NCI-H526 treated with DMSO at 0.1 percent for 48 hours (cell line): Measurements from ENCODE around the gene NAGS.
"Not testable (repeated sequence)": the region's sequence is repeated elsewhere in the genome, so short reads cannot be mapped to it uniquely, and the experiment has no call there.

Experiments
- DNase-seq: peaks from one replicate; lab custom pipeline; 2025; lab: John Stamatoyannopoulos, UW

Gene NAGS

GRCh38 chr17:43984521-43984920 lies 19.9 kb upstream of the NAGS start:
- DNase-seq = no peak

GRCh38 chr17:43986225-43986981 lies 18.0 kb upstream of the NAGS start:
- DNase-seq = no peak

- no peak for DNase-seq
Measured at GRCh38 chr17:43987131-43988021, 17.0 kb upstream of the NAGS start.

- DNase-seq = no peak
Measured at GRCh38 chr17:43988301-43988700, 16.1 kb upstream of the NAGS start.

- no peak for DNase-seq
Measured at GRCh38 chr17:43992641-43993040, 11.8 kb upstream of the NAGS start.

- peak; percentile 32 for DNase-seq
Measured at GRCh38 chr17:43994272-43995149, 9.9 kb upstream of the NAGS start.

GRCh38 chr17:43995150-43995471 lies 9.3 kb upstream of the NAGS start:
- no peak for DNase-seq

- DNase-seq = not testable (repeated sequence)
Measured at GRCh38 chr17:43997180-43997579, 7.2 kb upstream of the NAGS start.

GRCh38 chr17:43998552-43998951 lies 5.9 kb upstream of the NAGS start:
- DNase-seq = no peak

- DNase-seq = no peak
Measured at GRCh38 chr17:43999024-43999423, 5.4 kb upstream of the NAGS start.

GRCh38 chr17:44000141-44000860 lies 4.1 kb upstream of the NAGS start:
- no peak for DNase-seq

- no peak for DNase-seq
Measured at GRCh38 chr17:44000871-44001460, 3.5 kb upstream of the NAGS start.

- DNase-seq = no peak
Measured at GRCh38 chr17:44001461-44001920, 2.9 kb upstream of the NAGS start.

GRCh38 chr17:44002141-44002848 lies 2.1 kb upstream of the NAGS start:
- DNase-seq = no peak

GRCh38 chr17:44004761-44005526 lies 522 bp downstream of the NAGS start:
- no peak for DNase-seq

- DNase-seq = peak; percentile 26
Measured at GRCh38 chr17:44005527-44006271, 1.3 kb downstream of the NAGS start.

- peak; percentile 42 for DNase-seq
Measured at GRCh38 chr17:44006272-44006597, 1.8 kb downstream of the NAGS start.

- peak; percentile 85 for DNase-seq
Measured at GRCh38 chr17:44006598-44007345, 2.4 kb downstream of the NAGS start.
